LoVo (cell line): ENCODE results near the gene RRM1.
"Not testable (repeated sequence)": the region's sequence is repeated elsewhere in the genome, so short reads cannot be mapped to it uniquely, and the experiment has no call there.

Experiments
- DNase-seq: peaks from one replicate; pipeline ENCODE4 v3.0.0-alpha.2; 2016; ENCODE audit warnings: low spot score

RRM1 gene

DNA sequence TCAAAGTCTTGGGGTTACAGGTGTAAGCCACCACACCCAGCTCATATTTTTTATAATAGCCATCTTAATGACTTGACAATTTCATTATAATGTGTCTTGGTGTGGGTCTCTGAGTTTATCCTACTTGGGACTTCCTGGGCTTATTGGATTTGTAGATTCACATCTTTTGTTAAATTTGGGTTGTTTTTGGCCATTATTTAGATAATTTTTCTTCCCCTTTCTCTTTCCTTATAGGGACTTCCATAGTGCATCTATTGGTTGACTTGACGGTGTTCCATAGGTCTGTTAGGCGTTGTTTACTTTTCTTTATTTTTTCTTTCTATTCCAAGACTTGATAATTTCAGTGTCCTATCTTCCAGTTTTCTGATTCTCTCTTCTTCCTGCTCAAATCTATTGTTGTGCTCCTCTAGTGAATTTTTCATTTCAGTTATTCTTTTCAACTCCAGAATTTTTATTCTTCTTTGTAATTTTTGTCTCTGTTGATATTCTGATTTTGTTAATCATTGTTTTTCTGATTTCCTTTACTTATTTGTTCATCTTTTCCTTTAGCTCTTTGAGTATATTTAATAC, 45.6 kb downstream of the RRM1 start:
- DNase-seq, result no peak

DNA sequence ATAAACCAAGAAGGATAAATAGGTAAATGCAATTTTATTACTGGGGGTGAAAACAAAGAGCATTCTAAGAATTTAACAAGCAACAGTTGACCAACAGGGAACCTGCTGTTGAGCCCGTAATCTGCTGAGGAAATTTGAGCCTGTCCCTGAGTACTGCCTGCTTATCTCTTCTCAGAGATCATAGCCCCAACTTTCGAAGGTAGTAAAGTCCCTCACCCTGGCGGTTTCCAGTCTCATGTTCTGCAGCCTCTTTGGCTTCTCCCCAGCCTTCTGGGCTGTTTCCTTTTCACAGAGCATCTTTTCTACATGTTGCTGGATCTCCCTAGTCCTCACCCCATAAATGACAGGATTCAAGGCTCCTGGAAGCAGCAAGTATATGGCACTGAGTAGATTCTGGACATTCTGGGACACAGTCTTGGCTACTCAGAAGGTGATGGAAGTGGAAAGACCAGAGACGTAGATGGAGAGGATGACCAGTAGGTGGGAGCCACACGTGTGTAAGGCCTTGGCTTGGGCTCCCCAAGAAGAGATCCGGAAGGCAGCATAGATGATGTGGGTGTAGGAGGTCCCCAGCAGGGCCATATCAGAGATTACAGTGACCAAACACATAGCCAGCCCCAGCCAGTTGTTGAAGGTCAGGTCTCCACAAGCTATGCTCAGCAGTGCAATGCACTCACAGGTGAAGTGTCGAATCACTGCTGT, 51.6 kb downstream of the RRM1 start:
- DNase-seq, result no peak

DNA sequence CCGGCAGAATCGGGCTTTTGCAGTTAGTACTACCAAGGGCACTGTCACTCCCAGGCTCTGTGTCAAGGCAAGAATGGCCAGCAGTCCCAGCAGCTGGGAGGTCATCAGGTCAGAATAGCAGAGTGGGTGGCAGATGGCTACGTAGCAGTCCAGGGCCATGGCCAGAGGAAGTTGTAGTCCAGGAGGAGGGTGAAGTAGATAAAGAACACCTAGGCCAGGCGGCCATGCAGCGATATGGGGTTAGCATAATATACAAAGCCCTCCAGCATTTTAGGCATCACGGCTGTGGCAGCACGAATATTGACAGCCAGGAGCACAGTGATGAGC, 52.1 kb downstream of the RRM1 start:
- no peak for DNase-seq

DNA sequence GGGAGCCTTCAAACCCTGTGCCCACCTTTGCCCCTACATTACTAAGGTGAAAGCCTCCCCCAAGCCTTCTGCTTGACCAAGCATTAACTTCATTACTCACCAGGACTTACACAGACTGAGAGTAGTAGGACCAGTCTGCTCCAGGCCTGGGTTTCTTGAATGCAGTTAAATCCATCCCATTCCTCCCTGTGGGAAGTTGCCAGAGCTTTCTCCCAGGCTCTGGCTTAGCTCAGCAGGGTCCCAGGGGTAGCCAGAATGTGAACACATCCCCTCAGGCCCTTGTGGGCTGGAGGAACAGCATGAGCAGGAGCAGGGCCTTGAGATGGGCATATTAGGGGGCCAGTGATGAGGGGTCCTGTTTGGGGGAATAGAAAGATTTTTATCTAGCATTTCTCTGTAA, 59.9 kb downstream of the RRM1 start:
- DNase-seq, result no peak

DNA sequence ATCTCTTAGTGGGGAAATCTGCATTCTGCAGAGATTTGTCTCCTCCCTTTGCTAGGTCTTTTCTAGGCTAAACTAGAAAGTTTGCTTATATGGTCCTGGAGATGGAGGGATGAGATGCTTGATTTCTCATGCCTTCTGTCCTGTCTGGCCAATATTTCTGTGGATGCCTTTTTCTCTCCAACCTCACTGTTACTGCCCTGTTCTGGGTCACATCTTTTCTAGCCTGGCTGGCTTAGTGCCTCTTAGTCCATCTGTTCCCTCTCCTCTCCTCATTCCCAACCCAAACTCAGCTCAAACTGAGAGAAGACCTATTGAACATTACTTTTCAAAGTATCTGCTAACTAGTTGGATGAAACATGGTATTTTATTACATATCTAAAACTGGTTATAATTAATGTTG, 62.0 kb downstream of the RRM1 start:
- no peak for DNase-seq

DNA sequence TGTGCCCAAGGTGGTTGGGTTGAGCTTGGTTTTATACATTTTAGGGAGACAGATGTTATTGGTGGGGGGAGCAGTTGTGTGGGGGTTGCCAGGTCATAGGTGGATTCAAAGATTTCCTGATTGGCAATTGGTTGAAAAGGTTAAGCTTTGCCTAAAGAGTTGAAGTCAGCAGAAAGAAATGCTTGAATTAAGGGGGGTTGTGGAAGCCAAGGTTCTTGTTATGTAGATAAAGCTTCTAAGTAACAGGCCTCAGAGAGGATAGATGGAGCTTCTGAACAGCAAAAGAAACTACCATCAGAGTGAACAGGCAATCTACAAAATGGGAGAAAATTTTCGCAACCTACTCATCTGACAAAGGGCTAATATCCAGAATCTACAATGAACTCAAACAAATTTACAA, 64.2 kb downstream of the RRM1 start:
- DNase-seq, result not testable (repeated sequence)

DNA sequence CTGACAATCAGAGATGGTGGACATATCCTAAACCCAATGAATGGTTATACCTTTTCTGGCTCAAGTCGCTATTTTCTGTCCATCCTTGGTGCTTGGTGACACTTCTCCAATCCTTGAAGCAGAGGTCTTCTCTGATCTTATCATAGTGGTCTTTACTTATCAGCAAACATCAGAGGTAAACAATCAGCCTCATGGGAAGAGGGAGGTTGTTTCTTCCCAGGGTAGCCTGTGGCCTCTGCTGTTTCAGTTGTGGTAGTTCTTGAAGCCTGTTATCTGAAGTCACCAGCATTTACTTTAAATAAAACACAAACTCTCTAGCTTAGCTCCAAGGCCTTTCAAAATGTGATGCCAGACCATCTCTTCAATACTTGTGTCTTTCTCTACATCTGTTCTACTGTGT, 66.7 kb downstream of the RRM1 start:
- DNase-seq, result no peak

DNA sequence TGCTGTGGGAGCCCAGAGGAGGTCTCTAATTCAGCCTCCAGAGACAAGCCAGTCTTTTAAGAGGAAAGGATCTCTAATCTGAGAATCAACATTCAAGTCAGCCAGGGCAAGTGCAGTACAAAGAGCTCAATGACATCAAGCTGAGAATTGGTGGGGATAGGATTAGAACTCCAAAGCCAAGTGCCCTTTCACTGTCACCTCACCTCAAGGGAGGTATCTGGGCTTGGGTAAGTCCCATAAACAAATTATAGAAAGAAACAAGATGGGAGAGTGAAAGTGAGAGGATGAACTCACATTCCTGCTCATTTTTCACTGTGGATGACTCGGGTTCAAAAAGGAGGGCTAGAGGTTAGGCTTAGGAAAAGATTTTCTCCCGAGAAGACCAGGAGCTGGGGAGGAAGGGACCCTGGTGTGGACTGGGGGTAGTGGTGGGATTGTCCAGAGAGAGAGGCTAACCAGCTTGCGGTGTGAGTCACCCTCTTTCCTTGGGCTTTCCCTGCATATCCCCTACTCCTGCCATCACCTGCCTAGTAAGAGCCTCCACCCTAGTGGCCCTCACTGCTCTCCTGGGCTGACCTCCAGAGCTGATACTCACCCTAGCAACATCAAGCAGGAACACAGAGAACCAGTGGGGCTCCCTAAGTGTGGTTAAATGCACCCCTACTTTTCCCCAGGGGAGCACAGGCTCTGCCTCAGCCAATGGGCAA, 70.4 kb downstream of the RRM1 start:
- DNase-seq, result no peak

DNA sequence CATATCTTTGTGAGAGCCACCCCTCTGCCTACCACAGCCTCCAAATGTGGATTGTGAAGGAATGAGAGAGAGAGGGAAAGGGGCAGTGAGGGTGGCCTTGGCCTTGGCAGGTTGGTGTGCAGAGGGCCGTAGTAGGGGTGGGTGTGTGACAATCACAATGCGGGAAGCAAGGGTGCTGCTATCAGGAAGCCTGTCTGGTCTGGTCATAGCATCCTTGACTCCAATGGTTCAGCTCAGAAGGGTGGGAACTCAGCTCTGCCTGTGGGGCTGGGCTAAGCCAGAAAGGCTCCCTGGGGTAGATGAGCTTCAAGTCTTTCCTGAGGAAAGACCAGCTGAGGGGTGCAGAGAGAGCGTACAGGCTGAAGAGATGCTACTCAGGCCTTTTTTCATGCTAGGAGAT, 72.7 kb downstream of the RRM1 start:
- DNase-seq, result no peak

DNA sequence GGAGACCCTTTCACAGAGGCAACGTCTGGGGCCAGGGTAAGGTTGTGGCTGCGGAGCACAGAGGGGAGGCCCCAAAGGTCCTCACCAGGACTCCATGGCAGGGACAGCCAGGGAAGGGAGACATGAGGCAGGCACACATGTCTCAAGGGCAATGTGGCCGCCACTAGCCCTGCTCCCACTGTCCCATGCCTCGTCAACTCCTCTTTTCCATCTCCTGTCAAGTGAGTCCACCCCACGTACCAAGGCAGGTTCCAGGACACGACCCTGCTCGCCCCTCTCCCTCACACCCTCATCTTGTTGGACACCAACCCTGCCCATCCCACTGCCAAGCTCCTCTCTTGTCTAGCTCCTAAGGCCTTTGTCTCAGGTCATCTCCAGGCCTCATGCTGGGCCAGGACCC, 73.2 kb downstream of the RRM1 start:
- no peak for DNase-seq

DNA sequence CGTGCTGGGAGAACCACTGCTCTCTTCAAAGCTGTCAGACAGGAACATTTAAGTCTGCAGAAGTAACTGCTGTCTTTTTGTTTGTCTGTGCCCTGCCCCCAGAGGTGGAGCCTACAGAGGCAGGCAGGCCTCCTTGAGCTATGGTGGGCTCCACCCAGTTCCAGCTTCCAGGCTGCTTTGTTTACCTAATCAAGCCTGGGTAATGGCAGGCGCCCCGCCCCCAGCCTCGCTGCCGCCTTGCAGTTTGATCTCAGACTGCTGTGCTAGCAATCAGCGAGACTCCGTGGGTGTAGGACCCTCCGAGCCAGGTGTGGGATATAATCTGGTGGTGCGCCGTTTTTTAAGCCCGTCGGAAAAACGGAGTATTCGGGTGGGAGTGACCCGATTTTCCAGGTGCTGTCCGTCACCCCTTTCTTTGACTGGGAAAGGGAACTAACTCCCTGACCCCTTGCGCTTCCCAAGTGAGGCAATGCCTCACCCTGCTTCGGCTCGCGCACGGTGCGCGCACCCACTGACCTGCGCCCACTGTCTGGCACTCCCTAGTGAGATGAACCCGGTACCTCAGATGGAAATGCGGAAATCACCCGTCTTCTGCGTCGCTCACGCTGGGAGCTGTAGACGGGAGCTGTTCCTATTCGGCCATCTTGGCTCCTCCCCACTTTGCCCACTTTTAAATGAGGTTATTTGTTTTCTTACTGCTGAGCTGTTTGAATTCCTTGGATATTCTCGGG, 81.2 kb downstream of the RRM1 start:
- peak; percentile 20 for DNase-seq

DNA sequence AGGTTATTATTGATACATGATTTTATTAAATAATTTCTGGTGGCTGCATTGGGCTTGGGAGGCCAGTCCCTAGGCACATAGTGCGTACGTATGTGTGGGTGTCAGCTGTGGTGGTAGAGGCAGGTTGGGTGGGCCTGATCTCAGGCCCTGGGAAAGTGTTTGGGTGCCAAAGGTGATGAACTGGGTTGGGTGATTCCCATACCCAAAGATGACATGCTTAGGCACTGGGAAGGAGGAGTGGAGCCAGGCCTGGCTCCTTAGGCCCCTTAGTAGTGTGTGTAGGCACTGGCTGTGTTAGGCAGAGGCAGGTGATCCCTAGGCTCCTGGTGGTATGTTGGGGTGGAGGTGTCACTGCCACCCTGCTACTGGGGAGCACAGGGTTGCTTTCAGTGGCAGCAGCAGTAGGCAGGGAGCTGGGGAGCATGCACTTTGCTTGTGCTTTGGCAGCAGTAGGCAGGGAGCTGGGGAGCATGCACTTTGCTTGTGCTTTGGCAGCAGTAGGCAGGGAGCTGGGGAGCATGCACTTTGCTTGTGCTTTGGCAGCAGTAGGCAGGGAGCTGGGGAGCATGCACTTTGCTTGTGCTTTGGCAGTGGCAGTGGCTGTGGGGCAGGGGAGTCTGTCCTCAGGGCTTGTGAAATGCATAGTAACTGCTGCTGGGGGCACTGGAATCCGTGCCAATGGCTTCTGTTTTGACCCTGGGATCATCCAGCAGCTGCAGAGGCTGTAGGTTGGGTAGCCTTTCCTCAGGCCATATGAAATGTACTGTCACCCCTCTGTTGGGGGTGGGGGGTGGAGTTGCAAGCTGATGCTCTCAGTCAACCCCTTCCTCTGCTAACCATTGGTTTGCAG, 84.4 kb downstream of the RRM1 start:
- no peak for DNase-seq

DNA sequence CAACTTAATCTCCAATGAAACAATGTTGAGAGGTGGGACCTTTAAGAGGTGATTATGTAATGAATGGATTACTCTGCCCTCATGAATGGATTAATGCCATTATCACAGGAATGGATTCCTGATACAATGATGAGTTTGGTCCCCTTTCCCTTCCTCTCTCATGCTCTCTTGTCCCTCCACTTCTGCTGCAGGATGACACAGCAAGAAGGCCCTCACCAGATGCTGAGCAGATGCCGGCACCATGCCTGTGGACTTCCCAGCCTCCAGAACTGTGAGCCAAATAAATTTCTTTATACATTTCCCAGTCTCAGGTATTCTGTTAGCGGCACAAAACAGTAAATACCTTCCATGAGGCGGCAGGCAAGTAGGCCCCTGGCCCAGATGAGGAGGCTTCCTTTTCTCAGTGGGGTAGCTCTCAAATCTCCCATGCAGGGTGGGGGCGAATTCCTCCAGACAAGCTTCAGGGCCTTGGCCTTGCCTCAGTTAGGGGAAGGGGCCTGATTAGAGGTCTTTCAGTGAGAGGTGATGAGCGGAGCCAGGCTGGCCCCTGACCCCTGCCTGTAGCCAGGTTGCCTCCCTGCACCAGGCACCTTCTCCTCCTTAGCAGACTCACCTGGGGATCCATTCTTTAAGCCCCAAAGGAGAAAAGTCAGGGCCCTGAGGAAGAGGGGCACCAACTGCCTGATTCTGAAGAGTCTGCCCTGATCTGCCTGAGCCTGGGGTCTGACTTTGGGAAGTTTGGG, 86.0 kb downstream of the RRM1 start:
- no peak for DNase-seq

DNA sequence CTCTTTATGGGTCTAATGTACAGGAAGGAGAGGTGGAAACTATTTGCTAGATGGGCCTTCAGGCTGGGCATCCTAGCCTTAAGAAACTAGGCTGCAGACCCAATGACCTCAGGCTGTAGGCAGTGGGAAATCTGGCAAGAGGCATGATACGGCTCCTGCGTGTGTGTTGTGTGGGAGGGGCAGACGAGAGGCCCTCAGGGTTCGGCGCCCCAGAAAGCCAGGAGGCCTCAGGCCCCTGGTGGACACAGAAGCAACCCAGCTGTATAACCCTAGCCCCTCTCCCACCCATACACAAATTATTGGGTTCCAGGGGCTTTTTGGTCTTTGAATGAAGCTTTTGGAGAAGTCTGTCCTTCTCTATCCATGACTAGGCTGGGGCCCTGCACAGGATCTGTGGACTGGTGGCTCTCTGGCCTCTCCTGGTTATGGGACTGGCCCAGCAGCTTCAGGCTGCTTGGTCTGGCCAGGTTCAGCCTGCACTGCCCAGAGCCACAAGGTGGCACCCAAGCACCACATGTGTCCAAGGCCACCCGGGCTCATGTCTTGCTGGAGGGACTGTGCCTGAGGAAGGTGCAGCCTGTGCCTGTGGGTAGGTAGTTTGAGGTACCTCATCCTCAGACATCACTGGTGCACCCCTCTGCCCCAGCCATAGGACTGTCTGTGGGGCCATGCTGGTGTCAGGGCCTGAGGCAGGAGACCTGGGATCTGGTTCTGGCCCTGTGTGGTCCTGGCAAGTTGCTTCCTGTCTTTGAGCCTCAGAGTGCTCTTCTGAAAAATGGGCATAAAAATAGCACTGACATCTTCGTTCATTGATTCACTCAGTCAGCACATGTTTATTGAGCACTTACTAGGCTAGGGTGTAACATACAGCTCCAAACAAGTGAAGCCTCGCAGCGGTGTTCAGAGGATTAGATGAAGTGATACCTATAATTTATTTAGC, 87.5 kb downstream of the RRM1 start:
- DNase-seq, result peak; percentile 59

DNA sequence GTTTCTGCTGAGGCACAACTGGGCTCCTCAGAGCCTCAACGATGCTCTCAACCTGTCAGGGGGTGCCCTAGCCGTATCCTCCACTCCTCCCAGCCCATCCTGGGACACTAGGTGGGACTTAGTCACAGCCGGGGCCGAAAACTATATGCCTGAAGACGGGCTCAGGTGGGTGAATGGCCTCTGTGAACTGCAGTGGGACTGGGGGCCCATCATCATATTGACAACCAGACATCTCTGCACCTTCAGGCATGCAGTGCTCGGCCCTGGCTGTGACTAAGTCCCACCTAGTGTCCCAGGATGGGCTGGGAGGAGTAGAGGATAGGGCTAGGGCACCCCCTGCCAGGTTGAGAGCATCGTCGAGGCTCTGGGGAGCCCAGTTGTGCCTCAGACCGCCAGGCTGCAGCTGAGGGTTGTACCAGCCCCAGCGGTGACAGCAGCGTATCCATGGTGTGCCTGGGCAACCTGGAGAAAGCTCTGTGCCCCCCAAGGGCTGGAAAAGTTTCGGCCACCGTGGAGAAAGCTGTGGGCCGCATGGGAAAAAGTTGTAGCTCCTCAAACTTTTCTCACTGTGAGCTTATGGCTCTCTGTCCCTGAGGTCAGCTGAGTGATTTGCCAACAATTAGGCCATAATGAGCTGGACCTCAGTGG, 88.9 kb downstream of the RRM1 start:
- DNase-seq, result no peak

DNA sequence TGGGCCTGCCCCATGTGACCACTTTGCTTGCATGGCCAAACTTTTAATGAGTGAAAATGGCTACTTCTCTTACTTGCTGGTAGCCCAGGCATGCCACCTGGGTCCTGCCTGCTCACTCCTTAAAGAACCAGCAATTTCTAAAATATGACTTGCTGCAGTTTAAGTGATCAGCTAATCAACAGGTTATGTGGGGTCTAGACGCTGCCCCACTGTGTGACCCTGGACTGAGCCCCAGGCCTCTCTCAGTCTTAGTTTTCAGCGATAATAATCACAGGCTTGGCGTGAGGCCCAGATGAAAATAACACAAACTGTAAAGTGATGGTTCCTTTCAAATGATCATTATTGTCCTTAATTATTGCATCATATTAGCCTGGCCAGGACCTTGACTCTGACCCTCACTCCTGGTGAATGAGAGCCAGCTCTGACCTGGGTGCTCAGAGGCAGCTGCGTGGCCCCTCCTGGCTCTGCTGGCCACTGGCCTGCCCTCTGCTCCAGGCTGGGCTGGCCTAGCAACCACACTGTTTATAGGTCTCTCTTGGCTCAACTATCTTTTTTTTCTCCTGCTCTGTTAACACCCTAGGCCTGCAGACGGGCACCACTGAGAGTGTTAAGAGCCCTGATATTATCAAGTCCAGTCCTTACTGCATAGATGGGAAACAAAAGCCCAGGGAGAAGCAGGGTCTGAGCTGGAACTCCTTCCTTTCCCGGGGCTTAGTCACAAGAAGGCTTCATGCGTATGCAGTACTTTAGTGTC, 89.7 kb downstream of the RRM1 start:
- DNase-seq, result no peak

DNA sequence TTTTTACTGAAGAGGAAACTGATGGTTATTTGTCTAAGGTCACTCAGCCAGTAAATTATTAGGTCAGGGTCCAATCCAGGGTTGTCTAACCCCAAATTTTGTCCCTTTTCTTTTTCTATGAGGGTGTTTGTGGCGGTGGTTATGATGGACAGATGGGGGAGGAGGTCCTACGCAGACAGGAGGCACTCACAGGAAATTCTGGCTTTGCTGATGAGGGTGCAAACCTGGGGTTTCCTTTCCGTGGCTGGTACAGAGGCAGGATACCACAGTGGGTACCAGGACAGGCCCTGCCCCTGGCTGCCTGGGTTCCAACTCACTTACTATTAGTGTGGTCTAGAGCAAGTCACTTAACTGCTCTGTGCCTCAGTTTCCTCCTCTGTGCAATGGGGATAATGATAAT, 91.0 kb downstream of the RRM1 start:
- DNase-seq, result no peak

DNA sequence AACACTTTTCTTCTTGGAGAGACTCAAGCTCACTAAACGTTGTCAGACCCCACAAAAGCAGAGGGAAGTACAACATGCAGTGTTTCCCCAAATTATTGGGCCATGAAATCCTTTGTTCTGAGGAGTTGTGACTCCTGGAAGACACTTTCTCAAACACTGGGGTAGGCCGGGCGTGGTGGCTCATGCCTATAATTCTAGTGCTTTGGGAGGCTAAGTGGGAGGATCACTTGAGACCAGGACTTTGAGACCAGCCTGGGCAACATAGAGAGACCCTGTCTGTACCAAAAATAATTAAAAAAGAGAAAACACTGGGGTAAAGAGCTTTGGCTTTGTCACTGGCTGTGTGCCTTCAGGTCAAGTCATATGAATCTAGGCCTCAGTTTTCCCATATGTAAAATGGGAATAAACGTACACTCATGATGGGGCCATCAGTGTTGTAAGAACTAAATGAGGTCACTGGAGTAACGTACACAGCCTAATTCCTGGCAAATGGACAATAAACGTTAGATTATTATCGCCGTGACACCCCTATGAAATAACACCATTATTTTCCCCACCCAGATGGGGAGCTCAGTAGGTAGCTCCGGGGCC, 92.0 kb downstream of the RRM1 start:
- DNase-seq, result no peak
